GM12878 (cell line): Measurements from ENCODE around the gene HMGCS1. TPM values are rescaled to one million over a fixed set of nuclear protein-coding genes. Genes with fewer than 3 reads are reported as not detected.

ENCODE experiments used
- BMI1 ChIP-seq: fragments of 450-650 bp; IDR thresholded peaks from 2 replicates; pipeline ENCODE4 v1.6.1; 2016; ENCODE audit warnings: mild to moderate bottlenecking, moderate library complexity, borderline replicate concordance
- CHD4 ChIP-seq: fragments of 200-600 bp; sonication (generic); IDR thresholded peaks from 2 replicates; pipeline ENCODE4 v1.6.1; 2016; ENCODE audit warnings: mild to moderate bottlenecking
- EP300 ChIP-seq, 2 experiments: fragments of 150-350 bp in 1 of 2; IDR thresholded peaks; 2 replicates each; pipeline ENCODE4 v1.6.1; 2011 to 2012; ENCODE audit warnings: low read depth in 2 of 2, low read length in 2 of 2, borderline replicate concordance in 1 of 2, improper control_type of control experiment in 1 of 2, inconsistent platforms in 1 of 2; ENCODE audit not compliant: control insufficient read depth in 1 of 2
- EZH2 ChIP-seq: IDR thresholded peaks from 2 replicates; pipeline ENCODE4 v1.6.1; 2012; ENCODE audit warnings: low read depth, mild to moderate bottlenecking, control low read depth, inconsistent platforms, low read length, borderline replicate concordance; ENCODE audit not compliant: control insufficient read depth
- FOS ChIP-seq: IDR thresholded peaks from 3 replicates; pipeline ENCODE4 v1.6.1; 2011; ENCODE audit warnings: borderline replicate concordance; ENCODE audit not compliant: insufficient read length; ENCODE audit errors: extremely low read depth
- JUND ChIP-seq: IDR thresholded peaks from 2 replicates; pipeline ENCODE4 v1.6.1; 2012; ENCODE audit warnings: low read depth, mild to moderate bottlenecking, low read length, improper control_type of control experiment, moderate library complexity
- KAT2A ChIP-seq: conservative IDR thresholded peaks from 2 replicates; pipeline ENCODE4 v1.6.1; 2011; ENCODE audit warnings: low read depth, low read length; ENCODE audit not compliant: control insufficient read depth
- KDM1A ChIP-seq: fragments of 200-600 bp; sonication (generic); IDR thresholded peaks from 2 replicates; pipeline ENCODE4 v1.6.1; 2016; ENCODE audit warnings: borderline replicate concordance
- MEF2A ChIP-seq: IDR thresholded peaks from 2 replicates; pipeline ENCODE4 v1.6.1; 2011; ENCODE audit warnings: low read depth, mild to moderate bottlenecking, low read length, moderate library complexity; ENCODE audit not compliant: insufficient read depth
- NFXL1 ChIP-seq: fragments of 450-650 bp; IDR thresholded peaks from 2 replicates; pipeline ENCODE4 v1.6.1; 2017; ENCODE audit warnings: antibody characterized with exemption, mild to moderate bottlenecking, borderline replicate concordance
- NFYA ChIP-seq: IDR thresholded peaks from 2 replicates; pipeline ENCODE4 v1.6.1; 2011; ENCODE audit warnings: low read depth, mild to moderate bottlenecking, low read length, improper control_type of control experiment, borderline replicate concordance
- NFYB ChIP-seq: IDR thresholded peaks from 2 replicates; pipeline ENCODE4 v1.6.1; 2011; ENCODE audit warnings: low read depth, mild to moderate bottlenecking, low read length, improper control_type of control experiment, moderate library complexity; ENCODE audit not compliant: insufficient read depth
- NRF1 ChIP-seq: conservative IDR thresholded peaks from 2 replicates; pipeline ENCODE4 v1.6.1; 2011; ENCODE audit warnings: mild to moderate bottlenecking, low read depth, low read length, improper control_type of control experiment
- PML ChIP-seq: IDR thresholded peaks from 2 replicates; pipeline ENCODE4 v1.6.1; 2012; ENCODE audit warnings: low read length, inconsistent platforms
- RAD51 ChIP-seq: fragments of 450-650 bp; IDR thresholded peaks from 2 replicates; pipeline ENCODE4 v1.6.1; 2016; ENCODE audit warnings: moderate library complexity, mild to moderate bottlenecking, inconsistent platforms
- RBBP5 ChIP-seq: fragments of 200-600 bp; sonication (generic); conservative IDR thresholded peaks from 2 replicates; pipeline ENCODE4 v1.6.1; 2016
- RFX5 ChIP-seq: IDR thresholded peaks from 2 replicates; pipeline ENCODE4 v1.6.1; 2011; ENCODE audit warnings: low read depth, low read length, improper control_type of control experiment
- SMAD5 ChIP-seq: IDR thresholded peaks from 2 replicates; pipeline ENCODE4 v1.6.1; 2016; ENCODE audit warnings: antibody characterized with exemption, low read depth
- SMC3 ChIP-seq: IDR thresholded peaks from 2 replicates; pipeline ENCODE4 v1.6.1; 2011; ENCODE audit warnings: low read length, improper control_type of control experiment, borderline replicate concordance
- SREBF2 ChIP-seq: IDR thresholded peaks from 2 replicates; pipeline ENCODE4 v1.6.1; 2012; ENCODE audit warnings: mild to moderate bottlenecking, low read length
- ZNF207 ChIP-seq: fragments of 450-650 bp; IDR thresholded peaks from 2 replicates; pipeline ENCODE4 v1.6.1; 2014; ENCODE audit warnings: antibody characterized with exemption, mild to moderate bottlenecking, borderline replicate concordance
- ZNF217 ChIP-seq: fragments of 450-650 bp; IDR thresholded peaks from 2 replicates; pipeline ENCODE4 v1.6.1; 2017; ENCODE audit warnings: antibody characterized with exemption, mild to moderate bottlenecking
- ZNF384 ChIP-seq: IDR thresholded peaks from 2 replicates; pipeline ENCODE4 v1.6.1; 2012; ENCODE audit warnings: low read depth, mild to moderate bottlenecking, low read length, improper control_type of control experiment, borderline replicate concordance
- ZNF622 ChIP-seq: fragments of 450-650 bp; IDR thresholded peaks from 2 replicates; pipeline ENCODE4 v1.6.1; 2017; ENCODE audit warnings: mild to moderate bottlenecking, inconsistent platforms
- polyA plus RNA-seq, 11 experiments: library from polyadenylated mRNA; depleted of rRNA in 4 of 11; unstranded in 6 of 11; stranded (reverse) in 5 of 11; fragments of >200 nt; fragmentation: Nextera tagmentation in 4 of 11; fragmentation: Illumina TruSeq in 1 of 11; extraction: Ambion mirVana in 4 of 11; extraction: Trizol in 1 of 11; gene quantifications; 1 replicate in 1 of 11; 2 replicates in 10 of 11; pipeline versions ENCODE4 v1.2.1 to v1.2.3, GENCODE V29; 2011 to 2016; ENCODE audit warnings: inconsistent platforms in 2 of 11, missing spikeins in 2 of 11, low read depth in 1 of 11
- total RNA-seq, 4 experiments: library from RNA; depleted of rRNA in 3 of 4; stranded (reverse); fragments of >200 nt in 3 of 4; fragmentation: Illumina TruSeq in 1 of 4; extraction: Trizol in 1 of 4; gene quantifications; 2 replicates each; pipeline versions ENCODE4 v1.2.1 to v1.2.3, GENCODE V29; 2013 to 2021
- TF ChIP-seq, protein P1 (sequence below): IDR thresholded peaks from 2 replicates; pipeline ENCODE4 v1.6.1; 2011; ENCODE audit warnings: borderline replicate concordance, low read depth, mild to moderate bottlenecking, moderate library complexity, mixed read lengths, low read length; ENCODE audit not compliant: insufficient read depth; ENCODE audit errors: extremely low read length
- TF ChIP-seq, protein P2 (sequence below): IDR thresholded peaks from 2 replicates; pipeline ENCODE4 v1.6.1; 2011; ENCODE audit warnings: borderline replicate concordance, low read depth, mild to moderate bottlenecking, moderate library complexity, low read length; ENCODE audit not compliant: insufficient read depth, poor library complexity, severe bottlenecking
- TF ChIP-seq, protein P3 (sequence below): fragments of 150-350 bp; IDR thresholded peaks from 2 replicates; pipeline ENCODE4 v1.6.1; 2016; ENCODE audit warnings: low read depth, low read length

The HMGCS1 gene
- total and polyA plus RNA-seq, 10 of the 15 experiments (the other 5 are each of a cell fraction or from before 2014, with no cell fraction given), result 24.0 to 193 (median 108) TPM

DNA sequence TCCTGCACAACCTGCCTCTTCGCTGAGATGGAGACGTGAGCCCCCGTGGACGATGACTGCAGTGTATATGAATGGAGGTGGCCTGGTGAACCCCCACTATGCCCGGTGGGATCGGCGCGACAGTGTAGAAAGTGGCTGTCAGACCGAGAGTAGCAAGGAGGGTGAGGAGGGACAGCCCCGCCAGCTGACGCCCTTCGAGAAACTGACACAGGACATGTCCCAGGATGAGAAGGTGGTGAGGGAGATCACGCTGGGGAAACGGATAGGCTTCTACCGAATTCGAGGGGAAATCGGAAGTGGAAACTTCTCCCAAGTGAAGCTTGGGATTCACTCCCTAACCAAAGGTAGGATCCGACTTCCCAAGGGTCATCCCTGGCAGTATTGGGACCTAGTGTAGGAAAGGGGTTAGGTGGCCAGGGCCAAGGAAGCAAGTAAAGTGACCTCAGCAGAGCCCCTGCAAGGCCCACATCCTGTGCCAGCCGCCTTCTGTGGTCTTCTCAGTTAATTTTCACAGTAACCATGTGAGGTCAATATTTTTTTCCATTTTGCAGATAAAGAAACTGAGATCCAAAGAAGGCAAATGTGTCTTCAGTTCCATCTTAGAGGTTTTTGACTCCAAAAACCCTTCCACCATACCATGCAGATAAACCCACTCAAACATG, 67.4 kb downstream of the HMGCS1 start (continued):
- TF ChIP-seq MEF2A (no peak), SMC3 (no peak), NFXL1 (no peak), NFYA (no peak), NFYB (no peak), JUND (no peak), RFX5 (no peak), SREBF2 (no peak), ZNF384 (no peak), ZNF217 (peak; percentile 35; the same call in 1 of the 2 replicates), EP300 (IDR thresholded peaks at IDR 0.05; ENCODE audit: borderline replicate concordance in 1 of 2, control insufficient read depth in 1 of 2, low read depth in 2 of 2, low read length in 2 of 2) (no peak; a peak in 1 of 4 replicates), RBBP5 (no peak), NRF1 (no peak), RAD51 (no peak), SMAD5 (no peak), FOS (no peak), CHD4 (no peak), ZNF622 (no peak), BMI1 (no peak), KAT2A (no peak), EZH2 (no peak), ZNF207 (no peak), PML (no peak), KDM1A (no peak)
- TF ChIP-seq, protein P1, sequence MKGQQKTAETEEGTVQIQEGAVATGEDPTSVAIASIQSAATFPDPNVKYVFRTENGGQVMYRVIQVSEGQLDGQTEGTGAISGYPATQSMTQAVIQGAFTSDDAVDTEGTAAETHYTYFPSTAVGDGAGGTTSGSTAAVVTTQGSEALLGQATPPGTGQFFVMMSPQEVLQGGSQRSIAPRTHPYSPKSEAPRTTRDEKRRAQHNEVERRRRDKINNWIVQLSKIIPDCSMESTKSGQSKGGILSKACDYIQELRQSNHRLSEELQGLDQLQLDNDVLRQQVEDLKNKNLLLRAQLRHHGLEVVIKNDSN, result no peak
- TF ChIP-seq, protein P2, sequence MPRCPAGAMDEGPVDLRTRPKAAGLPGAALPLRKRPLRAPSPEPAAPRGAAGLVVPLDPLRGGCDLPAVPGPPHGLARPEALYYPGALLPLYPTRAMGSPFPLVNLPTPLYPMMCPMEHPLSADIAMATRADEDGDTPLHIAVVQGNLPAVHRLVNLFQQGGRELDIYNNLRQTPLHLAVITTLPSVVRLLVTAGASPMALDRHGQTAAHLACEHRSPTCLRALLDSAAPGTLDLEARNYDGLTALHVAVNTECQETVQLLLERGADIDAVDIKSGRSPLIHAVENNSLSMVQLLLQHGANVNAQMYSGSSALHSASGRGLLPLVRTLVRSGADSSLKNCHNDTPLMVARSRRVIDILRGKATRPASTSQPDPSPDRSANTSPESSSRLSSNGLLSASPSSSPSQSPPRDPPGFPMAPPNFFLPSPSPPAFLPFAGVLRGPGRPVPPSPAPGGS, result peak; percentile 40
- TF ChIP-seq, protein P3, sequence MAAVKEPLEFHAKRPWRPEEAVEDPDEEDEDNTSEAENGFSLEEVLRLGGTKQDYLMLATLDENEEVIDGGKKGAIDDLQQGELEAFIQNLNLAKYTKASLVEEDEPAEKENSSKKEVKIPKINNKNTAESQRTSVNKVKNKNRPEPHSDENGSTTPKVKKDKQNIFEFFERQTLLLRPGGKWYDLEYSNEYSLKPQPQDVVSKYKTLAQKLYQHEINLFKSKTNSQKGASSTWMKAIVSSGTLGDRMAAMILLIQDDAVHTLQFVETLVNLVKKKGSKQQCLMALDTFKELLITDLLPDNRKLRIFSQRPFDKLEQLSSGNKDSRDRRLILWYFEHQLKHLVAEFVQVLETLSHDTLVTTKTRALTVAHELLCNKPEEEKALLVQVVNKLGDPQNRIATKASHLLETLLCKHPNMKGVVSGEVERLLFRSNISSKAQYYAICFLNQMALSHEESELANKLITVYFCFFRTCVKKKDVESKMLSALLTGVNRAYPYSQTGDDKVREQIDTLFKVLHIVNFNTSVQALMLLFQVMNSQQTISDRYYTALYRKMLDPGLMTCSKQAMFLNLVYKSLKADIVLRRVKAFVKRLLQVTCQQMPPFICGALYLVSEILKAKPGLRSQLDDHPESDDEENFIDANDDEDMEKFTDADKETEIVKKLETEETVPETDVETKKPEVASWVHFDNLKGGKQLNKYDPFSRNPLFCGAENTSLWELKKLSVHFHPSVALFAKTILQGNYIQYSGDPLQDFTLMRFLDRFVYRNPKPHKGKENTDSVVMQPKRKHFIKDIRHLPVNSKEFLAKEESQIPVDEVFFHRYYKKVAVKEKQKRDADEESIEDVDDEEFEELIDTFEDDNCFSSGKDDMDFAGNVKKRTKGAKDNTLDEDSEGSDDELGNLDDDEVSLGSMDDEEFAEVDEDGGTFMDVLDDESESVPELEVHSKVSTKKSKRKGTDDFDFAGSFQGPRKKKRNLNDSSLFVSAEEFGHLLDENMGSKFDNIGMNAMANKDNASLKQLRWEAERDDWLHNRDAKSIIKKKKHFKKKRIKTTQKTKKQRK, result no peak
